Cardiac fibroblast (primary cell): Measurements from ENCODE around the gene LRRC4C.

ENCODE experiments used
- DNase-seq, 2 donors: peaks; one replicate each; pipeline versions ENCODE4 v3.0.0 to v3.0.0-alpha.2; 2010; ENCODE audit warnings: low read depth in 2 of 2
- H3K4me3 ChIP-seq, 2 donors: replicated peaks in 1 of 2; 1 replicate in 1 of 2; 2 replicates in 1 of 2; pipeline ENCODE4 v1.5.1; 2011; ENCODE audit warnings: low read depth in 2 of 2, low read length in 2 of 2, mild to moderate bottlenecking in 2 of 2, moderate library complexity in 1 of 2
- TF ChIP-seq, protein P1 (sequence below): IDR thresholded peaks from one replicate; pipeline ENCODE4 v1.5.1; 2011; ENCODE audit warnings: low read depth, mild to moderate bottlenecking, low read length, inconsistent platforms

The LRRC4C gene

DNA sequence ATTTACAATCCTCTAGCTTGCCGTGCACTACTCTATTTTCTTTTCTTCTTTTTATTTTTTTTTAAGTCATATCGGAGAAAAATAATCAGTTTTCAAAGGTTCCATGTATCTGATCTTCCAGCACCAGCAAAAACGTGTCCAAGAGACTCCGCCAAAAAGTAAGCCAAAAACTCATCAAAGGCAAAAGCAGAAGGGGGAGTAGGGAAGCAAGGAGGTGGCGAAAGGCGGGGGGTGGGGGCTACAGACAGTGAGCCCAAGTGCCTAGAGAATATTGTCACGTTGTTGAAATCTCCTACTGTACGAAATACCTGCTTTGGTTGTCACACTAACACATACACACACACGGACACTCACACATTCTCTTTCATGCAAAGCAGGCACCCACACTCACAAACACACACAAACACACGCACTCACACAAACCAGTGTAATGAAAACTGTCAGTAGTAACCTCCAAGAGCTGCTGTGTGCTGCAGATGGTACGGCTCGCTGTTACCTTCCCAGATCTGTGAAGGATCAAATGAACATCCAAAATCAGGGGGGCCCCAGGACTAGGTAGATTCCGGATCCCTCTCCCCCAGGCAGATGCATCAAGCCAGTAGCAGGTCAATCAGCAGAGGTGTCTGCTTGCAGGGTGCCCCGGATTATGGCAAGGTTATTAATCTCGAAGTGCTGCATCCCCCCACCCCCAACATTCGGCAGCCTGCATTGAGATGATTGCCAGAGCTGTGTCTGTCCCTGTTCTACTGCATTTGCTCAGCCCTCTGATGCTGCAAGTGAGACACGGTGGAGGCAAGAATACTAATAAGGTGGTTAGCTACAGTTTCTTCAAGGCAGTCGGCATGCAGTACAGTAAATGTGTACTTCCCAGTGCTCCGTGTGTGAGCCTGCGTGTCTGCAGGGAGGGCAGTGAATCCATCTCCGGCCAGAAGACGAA lies at the start of gene LRRC4C:
LRRC4C (minus strand) TSS at position 188 of the 937 bp plus-strand sequence.
- no peak for DNase-seq
- TF ChIP-seq, protein P1, sequence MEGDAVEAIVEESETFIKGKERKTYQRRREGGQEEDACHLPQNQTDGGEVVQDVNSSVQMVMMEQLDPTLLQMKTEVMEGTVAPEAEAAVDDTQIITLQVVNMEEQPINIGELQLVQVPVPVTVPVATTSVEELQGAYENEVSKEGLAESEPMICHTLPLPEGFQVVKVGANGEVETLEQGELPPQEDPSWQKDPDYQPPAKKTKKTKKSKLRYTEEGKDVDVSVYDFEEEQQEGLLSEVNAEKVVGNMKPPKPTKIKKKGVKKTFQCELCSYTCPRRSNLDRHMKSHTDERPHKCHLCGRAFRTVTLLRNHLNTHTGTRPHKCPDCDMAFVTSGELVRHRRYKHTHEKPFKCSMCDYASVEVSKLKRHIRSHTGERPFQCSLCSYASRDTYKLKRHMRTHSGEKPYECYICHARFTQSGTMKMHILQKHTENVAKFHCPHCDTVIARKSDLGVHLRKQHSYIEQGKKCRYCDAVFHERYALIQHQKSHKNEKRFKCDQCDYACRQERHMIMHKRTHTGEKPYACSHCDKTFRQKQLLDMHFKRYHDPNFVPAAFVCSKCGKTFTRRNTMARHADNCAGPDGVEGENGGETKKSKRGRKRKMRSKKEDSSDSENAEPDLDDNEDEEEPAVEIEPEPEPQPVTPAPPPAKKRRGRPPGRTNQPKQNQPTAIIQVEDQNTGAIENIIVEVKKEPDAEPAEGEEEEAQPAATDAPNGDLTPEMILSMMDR: no peak
- H3K4me3 ChIP-seq: no peak within 1 kb of the TSS

DNA sequence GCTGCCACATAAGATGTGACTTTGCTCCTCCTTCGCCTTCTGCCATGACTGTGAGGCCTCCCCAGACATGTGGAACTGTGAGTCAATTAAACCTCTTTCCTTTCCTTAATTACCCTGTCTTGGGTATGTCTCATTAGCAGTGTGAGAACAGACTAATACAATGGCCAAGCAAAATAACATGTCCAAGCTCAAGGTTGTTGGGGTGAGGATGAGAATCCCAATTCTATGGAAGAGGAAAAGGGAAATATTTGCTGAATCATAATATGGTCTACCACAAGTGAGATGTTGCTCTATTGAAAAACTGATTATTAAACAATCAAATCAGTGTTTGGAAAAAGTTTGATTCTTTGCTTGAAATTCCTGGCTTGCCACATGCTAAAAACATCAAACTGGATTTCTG lies 48.7 kb upstream of the LRRC4C start:
- DNase-seq: no peak
- TF ChIP-seq, protein P1: no peak

DNA sequence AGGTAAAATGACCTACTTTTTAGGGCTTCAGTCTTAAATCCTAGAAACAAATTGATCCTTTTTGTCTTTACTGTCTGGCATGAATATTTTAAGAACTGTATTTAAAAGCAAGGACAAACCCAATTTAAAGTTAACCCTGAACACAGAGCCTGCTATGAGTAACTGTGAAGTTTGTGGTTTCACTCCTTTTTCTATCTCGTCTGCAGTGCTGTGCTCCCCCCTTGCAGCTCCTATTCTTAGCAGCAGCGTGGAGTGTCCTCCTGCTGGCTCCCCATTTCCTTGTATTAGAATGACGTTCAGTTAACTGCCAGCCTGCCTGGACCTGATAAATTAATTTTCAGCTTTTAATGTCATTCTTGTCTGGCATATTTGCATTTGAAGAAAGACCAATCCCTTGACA lies 40.0 kb upstream of the LRRC4C start:
- DNase-seq: no peak
- no peak overlapping the region for H3K4me3 ChIP-seq
- TF ChIP-seq, protein P1: no peak

More for the DNA sequence above, 48.7 kb upstream of the LRRC4C start:
- no peak overlapping the region for H3K4me3 ChIP-seq

DNA sequence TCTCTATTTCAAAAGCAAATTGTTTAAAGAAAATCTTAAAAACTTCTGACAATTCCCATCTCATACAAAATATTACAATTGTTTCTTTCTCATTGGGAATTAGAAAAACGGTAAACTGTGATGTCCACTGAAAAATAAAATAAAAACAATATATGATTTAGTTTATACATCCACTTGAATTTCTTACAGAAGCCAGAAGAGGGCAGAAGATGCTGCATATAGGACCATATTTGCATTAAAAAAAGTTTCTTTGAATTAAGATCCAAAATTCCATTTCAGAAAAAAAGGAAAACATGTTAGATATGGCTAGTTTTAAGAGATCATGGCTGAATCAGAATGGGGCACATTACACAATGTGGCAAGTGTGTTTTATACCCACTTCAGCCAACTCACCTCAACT lies 39.3 kb upstream of the LRRC4C start:
- TF ChIP-seq, protein P1: peak; percentile 37
- DNase-seq: peak; percentile 47 to 50

DNA sequence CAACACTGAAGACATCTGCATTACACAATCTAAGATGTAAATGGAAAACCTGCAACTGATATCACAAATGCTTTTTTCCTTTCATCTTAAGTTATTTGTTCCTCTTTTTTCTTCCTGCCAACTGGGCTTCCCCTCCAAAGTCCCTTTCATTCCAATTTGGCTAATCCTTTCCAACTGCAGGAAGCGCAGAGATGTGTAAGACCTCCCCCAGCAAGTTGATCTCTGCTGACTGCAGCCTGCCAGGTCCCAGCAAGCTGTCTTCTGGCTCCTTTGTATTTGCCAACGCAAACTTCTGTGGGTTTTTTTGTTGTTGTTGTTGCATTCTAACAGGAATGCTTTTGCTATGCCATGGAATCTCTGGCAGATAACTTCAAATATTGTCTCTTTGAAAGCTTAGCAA lies 38.5 kb upstream of the LRRC4C start:
- TF ChIP-seq, protein P1: no peak
- DNase-seq: peak; percentile 13 to 44

More for the DNA sequence above, 39.3 kb upstream of the LRRC4C start:
- H3K4me3 ChIP-seq: no peak overlapping the region

DNA sequence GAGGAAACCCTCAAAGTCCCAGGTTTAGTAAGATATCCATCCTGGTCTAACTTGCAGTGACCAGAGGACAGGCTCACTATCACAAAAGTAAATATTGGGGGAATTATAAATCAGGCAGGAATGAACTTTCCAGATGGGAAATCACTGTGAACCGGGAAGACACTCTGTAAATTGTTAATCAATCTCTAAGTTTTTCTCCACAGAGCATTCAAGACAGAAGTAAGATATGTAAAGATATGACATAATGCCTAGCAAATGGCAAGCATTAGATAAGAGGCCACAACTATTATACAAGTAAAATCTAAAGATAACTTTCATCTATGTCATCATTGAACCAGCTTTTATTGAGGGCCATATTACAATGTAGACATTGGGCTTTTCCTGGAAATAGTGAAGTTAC lies 35.3 kb upstream of the LRRC4C start:
- H3K4me3 ChIP-seq: no peak overlapping the region
- DNase-seq: no peak
- TF ChIP-seq, protein P1: no peak

More for the DNA sequence above, 38.5 kb upstream of the LRRC4C start:
- H3K4me3 ChIP-seq: no peak overlapping the region

DNA sequence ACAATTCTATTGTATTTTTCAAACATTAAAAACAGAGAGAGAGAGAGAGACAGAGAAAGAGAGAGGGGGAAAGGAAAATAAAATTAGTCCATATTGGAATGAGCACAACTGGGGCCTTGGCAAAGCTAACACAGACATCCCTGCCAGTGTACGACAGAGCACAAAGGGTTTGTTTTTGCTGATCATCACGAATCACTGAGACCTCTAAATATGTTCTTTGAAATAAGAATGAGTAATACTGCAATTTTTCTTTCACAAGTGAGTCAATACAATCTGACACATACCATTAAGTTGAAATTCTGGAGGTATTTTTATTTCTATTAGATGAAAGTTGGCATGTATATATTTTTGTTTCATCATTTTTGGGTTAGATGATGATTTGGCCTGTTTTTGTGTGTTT lies 27.0 kb upstream of the LRRC4C start:
- peak in 1 of 2 donors; percentile 26 for DNase-seq
- no peak overlapping the region for H3K4me3 ChIP-seq
- TF ChIP-seq, protein P1: no peak
